ENCODE results near the gene LAMA2. TPM values are rescaled to one million over a fixed set of nuclear protein-coding genes. Genes with fewer than 3 reads are reported as not detected.

Gene LAMA2
- total RNA-seq, 1 donor = 9.4 TPM

DNA sequence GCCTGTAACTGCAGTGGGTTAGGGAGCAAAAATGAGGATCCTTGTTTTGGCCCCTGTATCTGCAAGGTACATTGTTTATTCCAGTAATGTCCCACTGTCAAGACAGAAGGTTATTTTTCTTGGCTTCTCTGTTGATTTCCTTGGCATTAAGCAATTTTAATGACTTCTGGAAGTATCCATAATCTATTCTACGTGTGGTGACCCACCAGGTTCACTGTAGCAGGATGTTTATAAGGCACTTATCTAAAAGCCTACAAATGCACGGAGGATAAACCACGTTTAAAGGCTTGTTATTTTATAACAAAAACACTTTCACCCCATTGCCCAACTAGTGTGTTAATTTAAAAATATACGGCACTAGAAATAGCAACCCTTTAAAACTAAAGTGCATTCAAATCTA lies 294.9 kb downstream of the LAMA2 start:
- TF ChIP-seq, protein P1, sequence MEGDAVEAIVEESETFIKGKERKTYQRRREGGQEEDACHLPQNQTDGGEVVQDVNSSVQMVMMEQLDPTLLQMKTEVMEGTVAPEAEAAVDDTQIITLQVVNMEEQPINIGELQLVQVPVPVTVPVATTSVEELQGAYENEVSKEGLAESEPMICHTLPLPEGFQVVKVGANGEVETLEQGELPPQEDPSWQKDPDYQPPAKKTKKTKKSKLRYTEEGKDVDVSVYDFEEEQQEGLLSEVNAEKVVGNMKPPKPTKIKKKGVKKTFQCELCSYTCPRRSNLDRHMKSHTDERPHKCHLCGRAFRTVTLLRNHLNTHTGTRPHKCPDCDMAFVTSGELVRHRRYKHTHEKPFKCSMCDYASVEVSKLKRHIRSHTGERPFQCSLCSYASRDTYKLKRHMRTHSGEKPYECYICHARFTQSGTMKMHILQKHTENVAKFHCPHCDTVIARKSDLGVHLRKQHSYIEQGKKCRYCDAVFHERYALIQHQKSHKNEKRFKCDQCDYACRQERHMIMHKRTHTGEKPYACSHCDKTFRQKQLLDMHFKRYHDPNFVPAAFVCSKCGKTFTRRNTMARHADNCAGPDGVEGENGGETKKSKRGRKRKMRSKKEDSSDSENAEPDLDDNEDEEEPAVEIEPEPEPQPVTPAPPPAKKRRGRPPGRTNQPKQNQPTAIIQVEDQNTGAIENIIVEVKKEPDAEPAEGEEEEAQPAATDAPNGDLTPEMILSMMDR (IDR thresholded peaks at IDR 0.05; ENCODE audit: extremely low read depth, low read depth, low read length) = no peak
- Histone ChIP-seq H3K4me1 (ENCODE audit: insufficient read depth, low read length) (no peaks in the 10 kb centered on the region), H3K4me2 (ENCODE audit: insufficient read depth, low read length) (no peak overlapping the region), H3K27me3 (ENCODE audit: insufficient read depth, low read length) (no peaks in the 10 kb centered on the region), H2AFZ (ENCODE audit: low read length) (no peak overlapping the region), H4K20me1 (ENCODE audit: insufficient read depth, low read length) (no peaks in the 10 kb centered on the region), H3K27ac (ENCODE audit: low read depth, low read length) (no peak overlapping the region), H3K9me3 (ENCODE audit: low read depth, low read length) (no peaks in the 10 kb centered on the region), H3K79me2 (ENCODE audit: insufficient read depth, low read length) (no peaks in the 10 kb centered on the region), H3K36me3 (ENCODE audit: insufficient read depth, low read length) (no peaks in the 10 kb centered on the region), H3K4me3 (ENCODE audit: insufficient read depth, low read length) (no peak overlapping the region)
- no peak for DNase-seq (ENCODE audit: insufficient read length, low spot score, missing footprints)

GRCh38 chr6:129179283-129179682 lies 296.3 kb downstream of the LAMA2 start:
- no peak overlapping the region for H3K27ac ChIP-seq (ENCODE audit: low read depth, low read length)
- no peaks in the 10 kb centered on the region for H3K9me3 ChIP-seq (ENCODE audit: low read depth, low read length)
- no peak for DNase-seq (ENCODE audit: insufficient read length, low spot score, missing footprints)
- H3K36me3 ChIP-seq (ENCODE audit: insufficient read depth, low read length) = no peaks in the 10 kb centered on the region
- H4K20me1 ChIP-seq (ENCODE audit: insufficient read depth, low read length) = no peaks in the 10 kb centered on the region
- H3K27me3 ChIP-seq (ENCODE audit: insufficient read depth, low read length) = no peaks in the 10 kb centered on the region
- H2AFZ ChIP-seq (ENCODE audit: low read length) = no peak overlapping the region
- TF ChIP-seq, protein P1 (IDR thresholded peaks at IDR 0.05; ENCODE audit: extremely low read depth, low read depth, low read length) = no peak
- no peaks in the 10 kb centered on the region for H3K79me2 ChIP-seq (ENCODE audit: insufficient read depth, low read length)
- peaks cover 14% of the 10 kb centered on the region for H3K4me1 ChIP-seq (ENCODE audit: insufficient read depth, low read length)
- no peak overlapping the region for H3K4me2 ChIP-seq (ENCODE audit: insufficient read depth, low read length)
- no peak overlapping the region for H3K4me3 ChIP-seq (ENCODE audit: insufficient read depth, low read length)

DNA sequence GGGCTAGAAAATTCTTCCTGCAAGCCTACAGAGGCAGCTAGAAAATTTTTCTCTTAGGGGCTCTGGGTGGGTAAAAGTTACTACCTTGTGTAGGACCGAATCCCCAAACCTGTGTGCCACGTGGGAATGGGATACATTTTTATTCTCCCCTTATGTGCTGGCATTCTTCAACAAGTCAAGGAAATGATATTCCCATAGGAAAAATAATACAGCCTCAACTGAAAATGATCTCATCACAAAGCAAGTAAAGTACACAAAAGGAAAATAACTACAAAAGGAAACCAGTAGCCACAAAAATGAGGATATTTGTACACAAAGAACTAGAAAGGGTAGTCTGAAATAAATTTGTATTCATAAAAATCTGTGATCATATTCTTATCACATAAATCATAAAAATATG lies 298.1 kb downstream of the LAMA2 start:
- Histone ChIP-seq H3K4me1 (ENCODE audit: insufficient read depth, low read length) (peaks cover 20% of the 10 kb centered on the region), H4K20me1 (ENCODE audit: insufficient read depth, low read length) (no peaks in the 10 kb centered on the region), H3K36me3 (ENCODE audit: insufficient read depth, low read length) (no peaks in the 10 kb centered on the region), H3K27me3 (ENCODE audit: insufficient read depth, low read length) (no peaks in the 10 kb centered on the region), H3K4me3 (ENCODE audit: insufficient read depth, low read length) (no peak overlapping the region), H3K79me2 (ENCODE audit: insufficient read depth, low read length) (no peaks in the 10 kb centered on the region), H3K9me3 (ENCODE audit: low read depth, low read length) (no peaks in the 10 kb centered on the region), H3K4me2 (ENCODE audit: insufficient read depth, low read length) (no peak overlapping the region), H2AFZ (ENCODE audit: low read length) (peak overlapping the region; percentile 10), H3K27ac (ENCODE audit: low read depth, low read length) (no peak overlapping the region)
- no peak for DNase-seq (ENCODE audit: insufficient read length, low spot score, missing footprints)
- TF ChIP-seq, protein P1 (IDR thresholded peaks at IDR 0.05; ENCODE audit: extremely low read depth, low read depth, low read length) = no peak

GRCh38 chr6:129183187-129183591 lies 300.3 kb downstream of the LAMA2 start:
- no peak for DNase-seq (ENCODE audit: insufficient read length, low spot score, missing footprints)
- TF ChIP-seq, protein P1 (IDR thresholded peaks at IDR 0.05; ENCODE audit: extremely low read depth, low read depth, low read length) = no peak
- Histone ChIP-seq H3K9me3 (ENCODE audit: low read depth, low read length) (no peaks in the 10 kb centered on the region), H3K79me2 (ENCODE audit: insufficient read depth, low read length) (no peaks in the 10 kb centered on the region), H3K4me2 (ENCODE audit: insufficient read depth, low read length) (peak overlapping the region; percentile 19), H3K27me3 (ENCODE audit: insufficient read depth, low read length) (no peaks in the 10 kb centered on the region), H4K20me1 (ENCODE audit: insufficient read depth, low read length) (no peaks in the 10 kb centered on the region), H3K4me3 (ENCODE audit: insufficient read depth, low read length) (no peak overlapping the region), H2AFZ (ENCODE audit: low read length) (no peak overlapping the region), H3K36me3 (ENCODE audit: insufficient read depth, low read length) (no peaks in the 10 kb centered on the region), H3K27ac (ENCODE audit: low read depth, low read length) (peak overlapping the region; percentile 50), H3K4me1 (ENCODE audit: insufficient read depth, low read length) (peaks cover 27% of the 10 kb centered on the region)

Data from osteoblast (primary cell).